NT2/D1 (cell line): ENCODE measurements around the gene SRD5A2.

Experiments used
- YY1 ChIP-seq: IDR thresholded peaks from 2 replicates; pipeline ENCODE4 v1.6.1; 2011; ENCODE audit not compliant: insufficient read length, insufficient read depth
- ZNF274 ChIP-seq: IDR thresholded peaks from 2 replicates; pipeline ENCODE4 v1.6.1; 2011; ENCODE audit warnings: mild to moderate bottlenecking, low read depth, low read length

DNA sequence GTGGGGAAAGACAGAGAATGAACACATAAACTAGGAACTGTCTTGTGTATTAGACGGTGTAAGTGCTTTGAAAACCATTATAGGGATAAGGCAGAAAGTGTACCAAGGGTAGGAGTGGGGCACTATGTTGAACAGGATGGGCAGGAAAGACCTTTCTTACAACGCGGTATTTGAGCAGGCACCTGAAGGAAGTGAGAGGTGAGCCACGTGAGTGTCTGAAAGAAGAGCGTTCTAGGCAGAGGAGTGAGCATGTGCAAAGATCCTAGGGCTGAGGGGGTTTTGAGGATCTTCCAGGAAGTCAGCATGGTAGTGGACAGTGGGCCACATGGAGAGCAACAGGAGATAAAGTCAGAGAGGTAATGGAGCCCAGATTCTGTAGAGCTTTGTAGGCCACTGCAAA is 65.2 kb downstream of the SRD5A2 start:
- no peak for TF ChIP-seq YY1
- no peak for TF ChIP-seq ZNF274
